ENCODE data around the gene NNAT. TPM values are rescaled to one million over a fixed set of nuclear protein-coding genes. Genes with fewer than 3 reads are reported as not detected.
A peak's percentile ranks its signal among the peaks of the same experiment; 100 is the strongest.

NNAT gene
- total RNA-seq, 1 donor from 2014 or later, result 0.43 TPM

- Histone ChIP-seq H3K4me3 (no peak overlapping the region), H3K4me1 (no peaks in the 10 kb centered on the region), H3K27ac (no peak overlapping the region), H3K36me3 (no peaks in the 10 kb centered on the region), H3K27me3 (peaks cover 26% of the 10 kb centered on the region), H3K9me3 (no peaks in the 10 kb centered on the region)
- intact Hi-C loops (cut with DNase I), result no loop called here
- no peak for TF ChIP-seq CTCF (IDR thresholded peaks at IDR 0.05)
- no peak for DNase-seq
- no peak for ATAC-seq
Observed at GRCh38 chr20:37560629-37561028, 39.6 kb downstream of the NNAT start.

- Histone ChIP-seq H3K36me3 (no peaks in the 10 kb centered on the region), H3K4me3 (no peak overlapping the region), H3K9me3 (no peaks in the 10 kb centered on the region), H3K27ac (no peak overlapping the region), H3K4me1 (no peaks in the 10 kb centered on the region), H3K27me3 (peaks cover 40% of the 10 kb centered on the region)
- no peak for DNase-seq
- ATAC-seq, result no peak
- no peak for TF ChIP-seq CTCF (IDR thresholded peaks at IDR 0.05)
- intact Hi-C loops (cut with DNase I), result no loop called here
Observed at GRCh38 chr20:37562695-37563480, 41.8 kb downstream of the NNAT start.

- H3K9me3 ChIP-seq, result no peaks in the 10 kb centered on the region
- H3K4me3 ChIP-seq, result no peak overlapping the region
- intact Hi-C loops (cut with DNase I), result no loop called here
- no peaks in the 10 kb centered on the region for H3K4me1 ChIP-seq
- ATAC-seq, result no peak
- no peak for DNase-seq
- no peaks in the 10 kb centered on the region for H3K36me3 ChIP-seq
- H3K27ac ChIP-seq, result no peak overlapping the region
- no peak for TF ChIP-seq CTCF (IDR thresholded peaks at IDR 0.05)
- peaks cover 40% of the 10 kb centered on the region for H3K27me3 ChIP-seq
Observed at GRCh38 chr20:37564016-37564387, 43.0 kb downstream of the NNAT start.

- intact Hi-C loops (cut with DNase I), result no loop called here
- peak; percentile 92 for TF ChIP-seq CTCF (IDR thresholded peaks at IDR 0.05)
- peak; percentile 72 for DNase-seq
- H3K27ac ChIP-seq, result no peak overlapping the region
- no peak overlapping the region for H3K4me3 ChIP-seq
- peak; percentile 87 for ATAC-seq
- H3K9me3 ChIP-seq, result no peaks in the 10 kb centered on the region
- peaks cover 44% of the 10 kb centered on the region for H3K27me3 ChIP-seq
- H3K4me1 ChIP-seq, result no peaks in the 10 kb centered on the region
- no peaks in the 10 kb centered on the region for H3K36me3 ChIP-seq
Observed at GRCh38 chr20:37564388-37565133, 43.5 kb downstream of the NNAT start.

- H3K4me1 ChIP-seq, result no peaks in the 10 kb centered on the region
- no peak for ATAC-seq
- intact Hi-C loops (cut with DNase I), result no loop called here
- TF ChIP-seq CTCF (IDR thresholded peaks at IDR 0.05), result no peak
- H3K9me3 ChIP-seq, result no peaks in the 10 kb centered on the region
- no peak overlapping the region for H3K4me3 ChIP-seq
- no peak for DNase-seq
- H3K27me3 ChIP-seq, result peaks cover 51% of the 10 kb centered on the region
- no peak overlapping the region for H3K27ac ChIP-seq
- H3K36me3 ChIP-seq, result no peaks in the 10 kb centered on the region
Observed at GRCh38 chr20:37565134-37565811, 44.2 kb downstream of the NNAT start.
